Brain pericyte (primary cell): ENCODE data around the gene KLF5.
"Not testable (repeated sequence)": the region's sequence is repeated elsewhere in the genome, so short reads cannot be mapped to it uniquely, and the experiment has no call there.

Experiments
- DNase-seq: peaks from one replicate; pipeline ENCODE4 v3.0.0-alpha.2; 2012; ENCODE audit warnings: low read depth, low spot score

KLF5 gene

DNA sequence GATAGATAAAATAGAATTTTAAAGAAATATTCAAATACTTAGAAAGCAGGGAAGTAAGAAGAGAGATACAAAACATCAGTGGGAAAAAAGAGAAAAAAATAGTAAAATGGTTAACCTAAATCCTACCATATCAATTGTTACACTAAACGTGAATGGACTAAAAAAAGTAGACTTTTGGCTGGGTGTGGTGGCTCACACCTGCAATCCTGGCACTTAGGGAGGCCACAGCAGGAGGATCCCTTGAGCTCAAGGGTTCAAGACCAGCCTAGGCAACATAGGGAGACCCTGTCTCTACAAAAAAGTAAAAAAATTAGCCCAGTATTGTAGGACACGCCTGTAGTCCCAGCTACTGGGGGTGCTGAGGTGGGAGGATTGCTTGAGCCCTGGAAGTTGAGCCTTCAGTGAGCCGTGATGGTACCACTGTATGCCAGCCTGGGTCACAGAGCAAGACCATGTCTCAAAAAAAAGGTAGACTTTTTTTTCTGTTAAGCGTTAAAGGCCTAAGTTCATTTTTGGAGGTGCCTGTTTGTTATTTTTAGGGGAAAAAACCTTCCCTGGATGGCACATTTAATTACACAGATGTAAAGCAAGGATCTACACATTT lies 29.6 kb downstream of the KLF5 start:
- no peak for DNase-seq

DNA sequence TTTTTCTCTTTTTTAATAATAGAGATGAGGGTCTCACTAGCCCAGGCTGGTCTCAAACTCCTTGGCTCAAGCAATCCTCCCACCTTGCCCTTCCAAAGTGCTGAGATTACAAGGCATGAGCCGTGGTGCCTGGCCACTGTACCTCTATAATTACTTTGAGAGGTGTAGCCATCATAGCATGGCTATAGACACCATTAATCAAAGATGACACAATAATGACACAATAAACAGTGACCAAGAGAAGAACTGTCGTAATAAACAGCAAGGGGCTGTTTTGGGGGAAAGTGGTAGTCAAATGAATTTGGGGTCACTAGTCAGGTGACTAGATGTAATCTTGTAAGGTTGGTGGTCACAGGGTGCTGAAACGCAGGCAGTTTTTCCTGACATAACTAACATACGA lies 30.4 kb downstream of the KLF5 start:
- DNase-seq: no peak

GRCh38 chr13:73090116-73090822 lies 31.5 kb downstream of the KLF5 start:
- no peak for DNase-seq

DNA sequence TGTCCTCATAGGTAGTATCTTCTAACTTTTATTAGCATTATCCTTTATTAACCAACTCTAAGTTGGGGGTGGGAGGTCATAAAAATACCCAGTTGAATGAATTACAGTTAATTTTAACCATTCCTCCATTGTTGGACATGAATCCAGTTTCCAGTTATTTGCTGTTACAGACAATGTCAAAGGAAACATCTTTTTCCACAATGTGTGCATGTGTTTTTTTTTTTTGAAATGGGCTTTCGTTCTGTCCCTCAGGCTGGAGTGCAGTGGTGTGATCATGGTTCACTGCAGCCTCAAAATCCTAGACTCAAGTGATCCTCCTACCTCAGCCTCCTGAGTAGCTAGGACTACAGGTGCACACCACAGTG lies 32.0 kb downstream of the KLF5 start:
- DNase-seq: no peak

DNA sequence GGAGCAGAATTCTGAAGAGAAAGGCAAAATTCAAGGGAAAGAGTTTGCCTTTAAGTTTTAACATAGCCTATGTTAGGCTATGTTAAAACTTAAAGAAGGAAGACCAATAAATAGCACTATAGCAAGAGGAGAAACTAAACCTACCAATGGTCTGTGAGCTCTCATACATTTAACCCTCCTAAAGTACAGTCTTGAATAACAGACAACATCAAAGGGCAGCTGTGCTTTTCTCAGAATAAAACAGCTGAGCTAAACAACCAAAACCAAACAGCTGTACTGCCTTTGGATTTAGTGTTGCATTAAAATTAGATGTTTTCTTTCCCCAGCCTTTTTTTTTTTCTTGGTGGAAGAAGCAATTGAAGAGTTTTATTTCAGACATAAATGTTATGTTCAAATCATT lies 34.0 kb downstream of the KLF5 start:
- peak; percentile 6 for DNase-seq

DNA sequence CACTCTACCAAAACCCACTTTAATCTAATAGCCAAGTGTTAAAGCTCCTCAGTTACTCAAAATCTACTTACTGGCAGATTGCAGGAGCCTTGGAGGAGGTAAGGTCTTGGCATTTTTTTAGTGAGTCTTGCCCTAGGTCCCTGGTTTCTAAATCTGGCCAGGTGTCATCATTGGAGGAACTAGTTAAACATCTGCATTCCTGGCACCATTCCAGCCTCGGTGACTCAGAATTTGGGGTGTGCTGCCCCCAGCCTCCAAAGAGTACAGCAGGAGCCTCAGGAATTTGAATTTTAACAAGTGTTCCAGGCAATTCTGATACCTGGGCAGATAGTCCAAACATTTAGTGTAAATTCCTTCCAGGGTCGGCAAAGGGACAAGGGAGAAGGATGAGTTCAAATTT lies 37.4 kb downstream of the KLF5 start:
- DNase-seq: no peak

GRCh38 chr13:73096638-73097037 lies 37.8 kb downstream of the KLF5 start:
- DNase-seq: no peak

DNA sequence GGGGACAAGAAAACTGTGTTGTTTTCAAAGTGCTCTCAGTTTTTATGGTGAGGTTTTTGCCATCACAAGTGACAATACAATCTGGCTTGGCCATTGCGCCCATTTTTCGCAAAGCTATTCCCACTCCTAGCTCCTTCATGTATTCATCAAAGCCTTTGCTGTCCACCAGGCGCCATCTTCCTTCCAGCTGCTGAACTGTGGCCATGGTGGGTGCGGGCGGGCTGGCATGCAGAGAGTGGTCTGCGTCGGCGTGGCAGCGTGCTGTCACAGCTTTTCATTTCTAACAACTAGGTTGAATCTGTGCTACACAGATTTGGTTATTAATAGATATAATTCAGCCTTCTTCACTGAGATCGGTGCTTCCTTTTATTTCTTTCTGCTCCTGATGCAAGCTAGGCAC lies 42.0 kb downstream of the KLF5 start:
- not testable (repeated sequence) for DNase-seq

- no peak for DNase-seq
These were observed 42.7 kb downstream of the KLF5 start for GRCh38 chr13:73101351-73102007.

DNA sequence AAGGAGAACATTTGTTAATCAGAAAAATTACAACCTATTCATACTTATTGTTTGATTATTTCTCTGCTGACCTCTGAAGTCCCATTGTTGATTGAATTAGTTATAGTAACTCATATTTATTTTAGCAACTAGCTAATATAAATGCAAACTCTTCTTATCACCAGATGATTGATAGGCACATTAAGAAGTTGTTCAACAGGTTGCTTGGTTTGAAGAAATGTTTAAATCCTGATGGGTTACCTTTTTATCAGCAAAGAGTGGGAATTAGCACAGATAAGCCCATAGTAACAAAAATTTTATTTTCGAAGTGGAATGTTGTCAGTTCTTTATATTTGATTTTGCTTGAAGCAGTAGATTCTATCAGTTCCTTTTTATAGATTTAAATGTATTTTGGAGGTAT lies 44.4 kb downstream of the KLF5 start:
- DNase-seq: no peak

DNA sequence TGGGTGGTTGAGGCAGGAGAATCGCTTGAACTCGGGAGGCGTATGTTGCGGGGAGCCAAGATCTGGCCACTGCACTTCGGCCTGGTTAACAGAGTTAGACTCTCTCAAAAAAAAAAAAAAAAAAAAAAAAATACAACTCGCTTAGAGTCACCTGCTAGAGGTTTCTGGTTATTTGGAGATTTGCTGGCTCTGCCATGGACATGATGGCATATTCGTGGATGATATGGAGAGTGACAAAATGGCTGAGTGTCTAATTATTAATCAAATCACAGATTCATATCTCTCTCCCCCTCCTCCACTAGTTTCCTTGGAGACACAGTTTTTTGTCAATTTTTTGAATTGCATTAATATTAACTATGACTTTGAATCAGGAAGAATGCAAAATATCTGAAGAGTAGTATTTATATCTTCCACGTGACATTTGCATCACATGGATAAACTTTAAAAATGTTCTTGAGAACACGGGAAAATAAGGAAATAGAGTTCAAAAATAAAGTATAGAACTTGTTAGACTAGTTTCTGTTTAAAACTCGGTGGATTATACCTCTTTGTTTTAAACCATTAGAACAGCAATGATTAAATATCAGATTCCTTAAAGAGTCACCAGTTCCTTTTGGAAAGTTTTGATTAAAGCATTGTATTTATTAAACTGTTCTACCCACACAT lies 47.8 kb downstream of the KLF5 start:
- DNase-seq: no peak

DNA sequence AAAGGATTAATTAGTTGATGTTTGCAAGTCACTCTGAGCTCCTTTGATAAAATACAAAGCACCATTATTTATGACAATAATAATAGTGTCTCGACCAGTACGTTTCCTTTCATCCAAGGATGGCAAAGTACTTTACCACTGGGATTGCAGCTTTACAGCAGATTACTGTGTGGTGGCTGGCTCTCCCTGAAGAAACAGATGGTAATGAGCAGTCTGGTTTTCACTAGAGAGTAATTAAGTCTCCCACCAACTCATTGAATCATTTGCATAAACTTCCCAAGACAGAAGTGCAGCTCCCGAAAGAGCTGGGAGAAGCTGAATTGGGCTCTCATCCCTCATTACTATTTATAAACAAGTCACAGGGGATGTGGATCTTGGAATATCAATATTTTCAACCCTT lies 48.7 kb downstream of the KLF5 start:
- no peak for DNase-seq

DNA sequence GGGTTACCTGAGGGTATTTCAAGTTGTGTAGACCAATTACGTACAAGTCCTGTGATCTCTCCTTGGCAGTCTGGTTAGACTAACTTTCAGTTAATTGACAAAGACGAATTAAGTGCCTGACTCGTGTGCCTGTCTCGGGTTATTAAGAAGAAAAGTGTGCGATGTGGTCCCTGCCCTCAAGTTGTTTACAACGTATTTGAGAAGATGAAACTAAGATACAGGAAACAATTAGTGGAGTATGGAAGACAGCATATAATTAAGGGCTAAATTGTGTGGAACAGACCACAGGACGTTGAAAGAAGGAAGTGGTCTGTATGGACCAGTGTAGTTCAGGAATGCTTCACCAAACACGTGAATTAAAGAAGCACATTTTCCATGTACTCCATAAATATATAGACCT lies 49.2 kb downstream of the KLF5 start:
- no peak for DNase-seq

- DNase-seq: no peak
These were observed 50.6 kb downstream of the KLF5 start for GRCh38 chr13:73109288-73109899.

GRCh38 chr13:73109969-73110368 lies 51.2 kb downstream of the KLF5 start:
- no peak for DNase-seq

DNA sequence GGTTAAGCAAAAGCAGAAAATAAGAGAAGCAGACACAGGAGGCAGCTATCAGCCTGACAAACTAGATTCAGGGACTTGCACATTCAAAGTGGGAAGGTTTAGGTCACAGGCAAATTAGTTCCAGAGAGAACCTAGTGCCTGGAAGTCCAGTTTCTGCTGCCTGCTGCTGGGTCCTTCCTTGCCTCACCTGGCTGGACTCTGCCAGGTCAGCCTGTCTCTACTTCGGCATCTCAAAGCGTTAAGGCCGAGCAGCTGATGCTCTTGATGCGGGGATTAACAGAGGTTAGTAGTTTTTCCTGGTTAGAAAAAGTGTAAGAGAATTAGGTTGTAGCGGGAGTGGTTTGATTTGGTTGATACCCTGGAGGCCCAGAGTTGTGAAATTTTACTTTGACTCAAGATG lies 52.0 kb downstream of the KLF5 start:
- no peak for DNase-seq

- DNase-seq: no peak
These were observed 52.5 kb downstream of the KLF5 start for GRCh38 chr13:73111331-73111730.

DNA sequence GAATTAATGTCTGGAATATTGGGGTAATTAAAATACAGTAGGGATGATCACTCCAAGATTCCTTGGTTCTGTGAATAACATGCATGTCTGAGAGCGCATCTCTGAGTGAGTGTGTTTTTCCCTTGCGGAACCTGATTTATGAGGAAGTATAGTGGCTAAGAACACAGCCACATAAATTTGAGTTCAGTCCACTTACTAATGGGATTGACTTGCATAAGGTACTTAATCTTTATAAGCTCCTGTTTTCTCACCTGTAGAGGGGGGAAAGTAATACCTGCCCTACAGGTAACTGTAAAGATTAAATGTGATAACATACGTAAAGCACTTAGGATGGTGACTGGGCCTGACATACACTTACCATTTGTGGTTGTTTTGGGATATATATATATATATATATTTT lies 60.8 kb downstream of the KLF5 start:
- no peak for DNase-seq
